ENCODE data around the gene CTNNA3. TPM values are rescaled to one million over a fixed set of nuclear protein-coding genes. Genes with fewer than 3 reads are reported as not detected.

The CTNNA3 gene
- total RNA-seq, 4 donors from 2014 or later: 14.3 to 49.5 (median 24.2) TPM

DNA sequence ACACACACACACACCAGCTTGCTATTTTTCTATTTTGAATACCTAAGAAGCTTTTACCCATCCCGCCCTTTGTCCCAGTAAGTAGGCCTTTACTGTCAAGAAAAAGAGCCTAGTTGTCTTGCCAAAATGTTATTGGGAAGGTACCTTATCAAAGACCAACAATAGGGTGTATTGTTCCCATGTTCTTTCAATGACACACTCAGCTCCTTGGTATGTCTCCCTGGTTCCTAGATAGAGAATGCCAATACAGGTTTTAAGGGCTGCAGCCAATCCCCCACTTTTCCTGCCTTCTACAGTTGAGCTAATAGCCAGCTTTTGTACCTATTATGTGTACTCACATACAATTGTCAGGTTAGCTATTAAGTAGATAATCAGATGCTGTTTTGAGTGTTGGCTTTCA is 862.1 kb downstream of the CTNNA3 start:
- ATAC-seq (no peak), DNase-seq (no peak)
- no peak overlapping the region for H3K4me3 ChIP-seq
- H3K4me1 ChIP-seq: peaks cover 7 to 26% of the 10 kb centered on the region in 2 donors
- in situ Hi-C loops (cut with MboI; ENCODE audit: low sequenced_read_pairs in 4 of 4) (no loop called here), intact Hi-C loops (cut with DNase I; ENCODE audit: low total_unique reads) (no loop called here)
- no peak overlapping the region for H3K27ac ChIP-seq
- no peak for TF ChIP-seq POLR2A (IDR thresholded peaks at IDR 0.05)
- TF ChIP-seq, protein P1, sequence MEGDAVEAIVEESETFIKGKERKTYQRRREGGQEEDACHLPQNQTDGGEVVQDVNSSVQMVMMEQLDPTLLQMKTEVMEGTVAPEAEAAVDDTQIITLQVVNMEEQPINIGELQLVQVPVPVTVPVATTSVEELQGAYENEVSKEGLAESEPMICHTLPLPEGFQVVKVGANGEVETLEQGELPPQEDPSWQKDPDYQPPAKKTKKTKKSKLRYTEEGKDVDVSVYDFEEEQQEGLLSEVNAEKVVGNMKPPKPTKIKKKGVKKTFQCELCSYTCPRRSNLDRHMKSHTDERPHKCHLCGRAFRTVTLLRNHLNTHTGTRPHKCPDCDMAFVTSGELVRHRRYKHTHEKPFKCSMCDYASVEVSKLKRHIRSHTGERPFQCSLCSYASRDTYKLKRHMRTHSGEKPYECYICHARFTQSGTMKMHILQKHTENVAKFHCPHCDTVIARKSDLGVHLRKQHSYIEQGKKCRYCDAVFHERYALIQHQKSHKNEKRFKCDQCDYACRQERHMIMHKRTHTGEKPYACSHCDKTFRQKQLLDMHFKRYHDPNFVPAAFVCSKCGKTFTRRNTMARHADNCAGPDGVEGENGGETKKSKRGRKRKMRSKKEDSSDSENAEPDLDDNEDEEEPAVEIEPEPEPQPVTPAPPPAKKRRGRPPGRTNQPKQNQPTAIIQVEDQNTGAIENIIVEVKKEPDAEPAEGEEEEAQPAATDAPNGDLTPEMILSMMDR (IDR thresholded peaks at IDR 0.05 in 4 of 5, conservative IDR thresholded peaks at IDR 0.05 in 1 of 5): no peak
- H3K9me3 ChIP-seq: no peaks in the 10 kb centered on the region
- H3K27me3 ChIP-seq: no peaks in the 10 kb centered on the region
- H3K36me3 ChIP-seq: no peaks in the 10 kb centered on the region

DNA sequence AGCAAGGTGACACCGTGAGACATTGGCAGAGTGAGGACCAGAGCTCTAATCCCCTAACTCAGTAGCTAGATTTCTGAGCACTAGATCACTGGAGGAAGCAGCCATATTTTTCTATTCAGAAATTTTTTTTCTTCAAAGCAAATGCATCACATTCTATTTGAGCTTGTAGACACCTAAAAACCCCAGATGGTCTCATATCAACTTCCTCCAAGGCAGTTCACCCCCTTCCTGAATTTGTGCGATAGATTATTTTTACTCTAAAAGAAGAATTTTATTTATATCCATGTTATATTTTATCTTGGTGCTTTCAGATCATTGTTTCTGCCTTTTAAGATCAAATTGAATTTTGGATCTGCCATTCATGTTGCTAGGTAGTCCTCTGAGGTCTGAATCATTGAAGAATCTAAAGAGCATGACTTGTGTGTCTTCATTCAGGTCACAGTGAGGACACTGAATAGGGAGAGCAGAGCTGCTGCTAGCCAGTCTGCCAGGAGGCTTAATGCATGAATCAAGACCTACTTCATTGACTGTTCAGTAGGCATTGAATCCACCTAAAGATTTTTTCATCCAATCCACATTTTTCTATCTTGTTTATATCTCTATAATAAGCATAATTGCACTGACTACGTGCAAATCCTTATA is 863.1 kb downstream of the CTNNA3 start:
- TF ChIP-seq POLR2A (IDR thresholded peaks at IDR 0.05): no peak
- TF ChIP-seq, protein P1 (IDR thresholded peaks at IDR 0.05 in 4 of 5, conservative IDR thresholded peaks at IDR 0.05 in 1 of 5): no peak
- DNase-seq (no peak), ATAC-seq (peak in 1 of 2 donors; percentile 54)
- Histone ChIP-seq H3K27me3 (no peaks in the 10 kb centered on the region), H3K4me1 (peaks cover 7 to 32% of the 10 kb centered on the region in 2 donors), H3K36me3 (no peaks in the 10 kb centered on the region), H3K9me3 (no peaks in the 10 kb centered on the region), H3K4me3 (no peak overlapping the region), H3K27ac (no peak overlapping the region)
- intact Hi-C loops (cut with DNase I; ENCODE audit: low total_unique reads) (no loop called here), in situ Hi-C loops (cut with MboI; ENCODE audit: low sequenced_read_pairs in 4 of 4) (no loop called here)

- Histone ChIP-seq H3K4me1 (peaks cover 3 to 17% of the 10 kb centered on the region in 2 donors), H3K27ac (no peak overlapping the region), H3K27me3 (no peaks in the 10 kb centered on the region), H3K9me3 (no peaks in the 10 kb centered on the region), H3K4me3 (no peak overlapping the region), H3K36me3 (no peaks in the 10 kb centered on the region)
- TF ChIP-seq, protein P1 (IDR thresholded peaks at IDR 0.05 in 4 of 5, conservative IDR thresholded peaks at IDR 0.05 in 1 of 5): no peak
- TF ChIP-seq POLR2A (IDR thresholded peaks at IDR 0.05): no peak
- DNase-seq (no peak), ATAC-seq (peak in 1 of 2 donors; percentile 47)
- in situ Hi-C loops (cut with MboI; ENCODE audit: low sequenced_read_pairs in 4 of 4) (no loop called here), intact Hi-C loops (cut with DNase I; ENCODE audit: low total_unique reads) (no loop called here)
These were observed 867.0 kb downstream of the CTNNA3 start for GRCh38 chr10:66828957-66829356.

DNA sequence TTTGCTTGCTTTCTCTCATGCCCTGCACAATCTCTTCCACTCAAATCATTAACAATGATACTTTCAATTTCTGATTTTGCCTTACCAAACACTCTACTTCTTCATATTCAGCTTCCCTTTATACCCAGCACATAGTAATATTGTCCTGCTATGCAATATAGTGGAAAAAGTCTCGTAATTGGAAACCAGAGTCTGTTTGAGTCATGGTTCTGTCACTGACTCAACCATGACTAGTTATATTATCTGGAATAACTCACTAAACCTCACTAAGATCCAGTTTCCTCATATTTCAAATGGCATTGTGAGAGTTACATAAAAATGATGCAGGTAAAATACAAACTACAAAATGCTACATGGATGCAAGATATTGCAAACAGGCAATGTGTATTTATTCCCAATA is 868.6 kb downstream of the CTNNA3 start:
- TF ChIP-seq, protein P1 (IDR thresholded peaks at IDR 0.05 in 4 of 5, conservative IDR thresholded peaks at IDR 0.05 in 1 of 5): no peak
- TF ChIP-seq POLR2A (IDR thresholded peaks at IDR 0.05): no peak
- H3K27me3 ChIP-seq: no peaks in the 10 kb centered on the region
- H3K36me3 ChIP-seq: no peaks in the 10 kb centered on the region
- in situ Hi-C loops (cut with MboI; ENCODE audit: low sequenced_read_pairs in 4 of 4) (no loop called here), intact Hi-C loops (cut with DNase I; ENCODE audit: low total_unique reads) (no loop called here)
- ATAC-seq (peak; percentile 50 to 53), DNase-seq (no peak)
- H3K4me1 ChIP-seq: peaks cover 6 to 22% of the 10 kb centered on the region in 2 donors
- no peaks in the 10 kb centered on the region for H3K9me3 ChIP-seq
- no peak overlapping the region for H3K4me3 ChIP-seq
- no peak overlapping the region for H3K27ac ChIP-seq

DNA sequence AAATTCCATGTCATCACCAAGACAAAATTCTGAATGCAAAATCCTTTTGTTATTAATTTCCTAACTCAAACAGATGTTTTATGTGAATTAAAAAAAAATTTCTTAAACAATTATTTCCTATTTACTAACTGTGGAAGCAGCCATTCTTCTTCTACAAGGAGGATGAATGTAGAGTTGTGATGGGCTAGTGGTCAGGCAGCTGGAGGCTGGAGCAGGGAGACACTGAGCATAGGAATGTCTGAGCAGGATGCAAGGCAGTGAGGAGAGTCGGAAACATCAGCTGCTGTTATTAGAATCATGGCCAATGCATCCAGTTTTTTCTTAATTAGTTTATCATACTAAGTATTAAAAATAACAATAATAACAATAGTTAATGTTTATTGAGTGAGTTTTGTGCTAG is 872.7 kb downstream of the CTNNA3 start:
- ATAC-seq (no peak), DNase-seq (no peak)
- intact Hi-C loops (cut with DNase I; ENCODE audit: low total_unique reads): no loop called here
- no peak for TF ChIP-seq POLR2A (IDR thresholded peaks at IDR 0.05)
- TF ChIP-seq, protein P1 (IDR thresholded peaks at IDR 0.05 in 4 of 5, conservative IDR thresholded peaks at IDR 0.05 in 1 of 5): no peak
- Histone ChIP-seq H3K36me3 (no peaks in the 10 kb centered on the region), H3K27me3 (no peaks in the 10 kb centered on the region), H3K9me3 (no peaks in the 10 kb centered on the region), H3K4me1 (peaks cover 6 to 14% of the 10 kb centered on the region in 2 donors), H3K27ac (no peak overlapping the region), H3K4me3 (no peak overlapping the region)
- in situ Hi-C loops (cut with MboI; ENCODE audit: low sequenced_read_pairs in 4 of 4): no loop called here
